Cardiac muscle cell (in vitro differentiated cells and primary cell): ENCODE measurements around the gene PRKCH. TPM values are rescaled to one million over a fixed set of nuclear protein-coding genes. Genes with fewer than 3 reads are reported as not detected.
A peak's percentile ranks its signal among the peaks of the same experiment; 100 is the strongest.

ENCODE experiments used
- DNase-seq, 2 donors: peaks; one replicate each; pipeline versions ENCODE4 v3.0.0 to v3.0.0-alpha.2; 2010 to 2017; ENCODE audit warnings: low read depth in 1 of 2, low spot score in 1 of 2
- H3K27ac ChIP-seq: fragments of 200-600 bp; sonication (generic); 2 replicates; pipeline ENCODE4 v1.5.1; 2016
- H3K27me3 ChIP-seq: fragments of 200-600 bp; sonication (generic); 2 replicates; pipeline ENCODE4 v1.6.0; 2016; ENCODE audit warnings: control low read depth
- H3K36me3 ChIP-seq: fragments of 200-600 bp; sonication (generic); 2 replicates; pipeline ENCODE4 v1.5.1; 2016; ENCODE audit warnings: control low read depth
- H3K4me1 ChIP-seq: fragments of 200-600 bp; sonication (generic); 2 replicates; pipeline ENCODE4 v1.8.1; 2017; ENCODE audit warnings: low read depth, mild to moderate bottlenecking, mixed run types
- H3K4me3 ChIP-seq: fragments of 200-600 bp; sonication (generic); 2 replicates; pipeline ENCODE4 v1.5.1; 2016; ENCODE audit warnings: mild to moderate bottlenecking
- H3K9me3 ChIP-seq: fragments of 200-600 bp; sonication (generic); 2 replicates; pipeline ENCODE4 v1.5.1; 2017; ENCODE audit warnings: low read depth, mild to moderate bottlenecking, control low read depth
- polyA plus RNA-seq: library from polyadenylated mRNA; unstranded; fragments of >200 nt; fragmentation: Nextera tagmentation; extraction: Ambion mirVana; gene quantifications from 2 replicates; pipeline ENCODE4 v1.2.1, GENCODE V29; 2016
- total RNA-seq: library from RNA; depleted of rRNA; stranded (reverse); fragments of >200 nt; gene quantifications from 2 replicates; pipeline ENCODE4 v1.2.3, GENCODE V29; 2016
- TF ChIP-seq, protein P1 (sequence below): IDR thresholded peaks from 2 replicates; pipeline ENCODE4 v1.5.1; 2012; ENCODE audit warnings: low read depth, mild to moderate bottlenecking, low read length

Gene PRKCH
- total and polyA plus RNA-seq, 2 experiments from 2014 or later = 51.0 to 128 TPM

DNA sequence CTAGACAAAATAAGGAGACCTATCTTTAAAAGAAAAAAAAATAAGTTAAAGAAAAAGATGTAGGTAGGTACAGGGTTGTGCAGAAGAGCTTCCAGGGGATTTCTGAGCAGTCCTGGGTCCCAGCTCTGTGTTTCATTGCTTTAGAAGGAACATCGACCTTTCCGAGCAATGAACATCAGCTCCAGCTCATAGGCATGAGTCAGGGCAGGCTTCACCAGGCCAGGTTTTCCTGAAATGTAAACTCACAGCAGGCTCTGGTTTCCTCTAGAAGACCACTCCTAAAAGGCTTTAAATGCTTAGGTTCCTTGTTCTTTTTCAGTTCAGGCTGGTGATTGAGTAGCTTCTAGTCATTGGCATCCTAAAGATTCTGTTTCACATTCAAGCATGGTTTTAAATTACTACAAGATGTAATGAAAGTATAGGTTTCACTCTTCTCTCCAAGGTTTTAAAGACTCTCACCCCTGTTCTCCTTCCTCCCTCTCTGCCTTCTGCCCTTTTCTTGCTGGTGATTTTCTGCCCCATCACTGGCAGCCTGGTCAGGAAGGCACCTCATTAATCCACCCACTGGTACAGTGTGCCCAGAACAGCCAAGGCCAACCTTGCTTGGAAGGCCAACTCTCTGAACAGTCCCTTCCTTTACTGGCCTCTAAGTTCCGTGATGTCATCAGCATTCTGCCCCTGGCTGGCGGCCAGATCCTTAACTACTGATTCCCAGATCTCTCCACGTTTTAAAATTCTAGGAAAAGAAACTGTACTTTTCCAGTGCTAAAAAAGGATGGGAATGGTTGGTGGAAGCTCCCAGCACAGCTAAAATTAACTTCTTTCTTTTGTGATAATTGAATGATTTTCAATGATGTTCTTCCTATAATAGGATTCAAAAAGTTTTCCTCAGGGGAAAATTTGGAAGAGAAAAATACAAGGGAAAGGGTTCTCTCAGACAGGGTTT lies 264.5 kb downstream of the PRKCH start:
- Histone ChIP-seq H3K4me3 (no peak overlapping the region), H3K4me1 (peaks cover 27% of the 10 kb centered on the region), H3K27ac (no peak overlapping the region), H3K27me3 (no peaks in the 10 kb centered on the region), H3K9me3 (no peaks in the 10 kb centered on the region), H3K36me3 (no peaks in the 10 kb centered on the region)
- peak in 1 of 2 donors; percentile 77 for DNase-seq
- TF ChIP-seq, protein P1, sequence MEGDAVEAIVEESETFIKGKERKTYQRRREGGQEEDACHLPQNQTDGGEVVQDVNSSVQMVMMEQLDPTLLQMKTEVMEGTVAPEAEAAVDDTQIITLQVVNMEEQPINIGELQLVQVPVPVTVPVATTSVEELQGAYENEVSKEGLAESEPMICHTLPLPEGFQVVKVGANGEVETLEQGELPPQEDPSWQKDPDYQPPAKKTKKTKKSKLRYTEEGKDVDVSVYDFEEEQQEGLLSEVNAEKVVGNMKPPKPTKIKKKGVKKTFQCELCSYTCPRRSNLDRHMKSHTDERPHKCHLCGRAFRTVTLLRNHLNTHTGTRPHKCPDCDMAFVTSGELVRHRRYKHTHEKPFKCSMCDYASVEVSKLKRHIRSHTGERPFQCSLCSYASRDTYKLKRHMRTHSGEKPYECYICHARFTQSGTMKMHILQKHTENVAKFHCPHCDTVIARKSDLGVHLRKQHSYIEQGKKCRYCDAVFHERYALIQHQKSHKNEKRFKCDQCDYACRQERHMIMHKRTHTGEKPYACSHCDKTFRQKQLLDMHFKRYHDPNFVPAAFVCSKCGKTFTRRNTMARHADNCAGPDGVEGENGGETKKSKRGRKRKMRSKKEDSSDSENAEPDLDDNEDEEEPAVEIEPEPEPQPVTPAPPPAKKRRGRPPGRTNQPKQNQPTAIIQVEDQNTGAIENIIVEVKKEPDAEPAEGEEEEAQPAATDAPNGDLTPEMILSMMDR = no peak

DNA sequence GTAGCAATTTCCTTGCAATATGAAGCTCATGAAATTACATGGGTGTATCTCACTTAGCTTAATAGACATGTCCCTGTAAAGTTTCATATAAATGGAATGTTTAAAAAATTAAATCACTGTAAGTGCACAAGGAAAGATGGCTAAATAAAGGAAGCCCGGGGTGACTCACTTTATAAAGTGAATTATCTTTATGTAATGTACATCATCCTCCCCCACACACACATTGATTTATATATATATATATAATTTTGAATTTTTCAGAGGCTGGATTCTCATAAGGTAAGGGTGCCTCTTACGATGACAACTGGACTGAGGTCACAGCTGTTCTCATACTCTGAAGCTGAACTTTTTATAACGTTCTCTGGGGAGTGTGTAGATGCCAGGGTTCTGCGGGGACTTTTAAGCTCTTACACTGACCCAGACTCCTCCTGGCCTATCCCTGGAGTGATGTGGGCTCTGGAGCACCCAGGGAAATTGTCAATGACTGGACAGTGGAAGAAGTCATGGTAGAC lies 265.2 kb downstream of the PRKCH start:
- Histone ChIP-seq H3K4me1 (peaks cover 27% of the 10 kb centered on the region), H3K9me3 (no peaks in the 10 kb centered on the region), H3K27ac (no peak overlapping the region), H3K4me3 (no peak overlapping the region), H3K27me3 (no peaks in the 10 kb centered on the region), H3K36me3 (no peaks in the 10 kb centered on the region)
- TF ChIP-seq, protein P1 = no peak
- DNase-seq = peak in 1 of 2 donors; percentile 49

DNA sequence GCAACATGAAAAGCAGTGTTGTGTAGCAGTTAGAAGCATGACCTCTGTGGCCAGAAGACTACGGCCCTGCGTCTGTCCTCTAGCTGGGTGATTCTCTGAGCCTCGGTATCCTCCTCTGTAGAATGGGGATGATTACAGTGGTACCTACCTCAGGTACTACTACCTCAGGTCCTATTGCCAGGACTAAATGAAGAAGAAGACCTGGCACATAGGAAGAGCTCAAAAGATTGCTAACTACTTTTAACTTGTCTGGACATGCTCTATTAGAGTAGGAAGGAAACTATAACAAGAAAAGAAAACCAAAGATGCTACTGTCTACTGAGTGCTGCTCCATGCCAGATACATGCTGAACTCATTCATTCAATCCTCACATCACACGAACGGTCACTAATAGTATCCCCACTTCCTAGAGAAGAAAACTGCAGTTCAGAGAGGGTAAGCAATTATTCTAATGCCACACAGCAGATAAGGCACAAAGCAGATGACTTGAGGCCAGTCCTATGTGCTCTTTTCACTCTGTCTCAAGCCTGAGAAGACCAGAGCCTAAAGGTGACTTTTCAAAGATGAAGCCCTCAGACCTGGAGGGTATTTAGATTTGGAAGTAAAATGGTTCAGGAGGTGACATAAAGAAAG lies 265.8 kb downstream of the PRKCH start:
- no peak for DNase-seq
- no peak overlapping the region for H3K27ac ChIP-seq
- TF ChIP-seq, protein P1 = no peak

DNA sequence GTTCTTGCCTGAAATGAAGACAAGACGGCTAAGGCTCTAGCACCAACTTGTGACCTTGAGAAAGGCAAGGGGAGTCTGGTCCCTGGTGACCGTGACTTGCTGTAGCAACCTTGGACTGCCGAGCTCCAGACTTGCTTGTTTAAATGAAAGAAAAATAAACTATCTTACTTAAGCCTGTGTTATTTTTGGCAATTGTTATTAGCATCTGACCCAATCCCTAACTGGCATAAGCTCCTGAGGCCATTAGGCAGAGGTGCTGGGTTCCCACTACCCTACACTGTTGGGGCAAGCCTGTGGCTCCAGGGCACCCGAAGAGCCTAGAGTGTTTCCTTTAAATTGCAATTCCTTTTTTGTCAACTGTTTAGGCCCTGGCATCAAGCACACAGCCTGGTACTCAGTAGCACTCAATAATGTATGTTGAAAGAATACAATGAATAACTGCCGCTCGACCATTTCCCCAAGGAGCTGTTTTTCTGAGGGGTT lies 267.1 kb downstream of the PRKCH start:
- peaks cover 27% of the 10 kb centered on the region for H3K4me1 ChIP-seq
- TF ChIP-seq, protein P1 = no peak
- H3K9me3 ChIP-seq = no peaks in the 10 kb centered on the region

More for the DNA sequence above, 265.8 kb downstream of the PRKCH start:
- Histone ChIP-seq H3K27me3 (no peaks in the 10 kb centered on the region), H3K4me3 (no peak overlapping the region), H3K4me1 (peaks cover 27% of the 10 kb centered on the region), H3K9me3 (no peaks in the 10 kb centered on the region), H3K36me3 (no peaks in the 10 kb centered on the region)

DNA sequence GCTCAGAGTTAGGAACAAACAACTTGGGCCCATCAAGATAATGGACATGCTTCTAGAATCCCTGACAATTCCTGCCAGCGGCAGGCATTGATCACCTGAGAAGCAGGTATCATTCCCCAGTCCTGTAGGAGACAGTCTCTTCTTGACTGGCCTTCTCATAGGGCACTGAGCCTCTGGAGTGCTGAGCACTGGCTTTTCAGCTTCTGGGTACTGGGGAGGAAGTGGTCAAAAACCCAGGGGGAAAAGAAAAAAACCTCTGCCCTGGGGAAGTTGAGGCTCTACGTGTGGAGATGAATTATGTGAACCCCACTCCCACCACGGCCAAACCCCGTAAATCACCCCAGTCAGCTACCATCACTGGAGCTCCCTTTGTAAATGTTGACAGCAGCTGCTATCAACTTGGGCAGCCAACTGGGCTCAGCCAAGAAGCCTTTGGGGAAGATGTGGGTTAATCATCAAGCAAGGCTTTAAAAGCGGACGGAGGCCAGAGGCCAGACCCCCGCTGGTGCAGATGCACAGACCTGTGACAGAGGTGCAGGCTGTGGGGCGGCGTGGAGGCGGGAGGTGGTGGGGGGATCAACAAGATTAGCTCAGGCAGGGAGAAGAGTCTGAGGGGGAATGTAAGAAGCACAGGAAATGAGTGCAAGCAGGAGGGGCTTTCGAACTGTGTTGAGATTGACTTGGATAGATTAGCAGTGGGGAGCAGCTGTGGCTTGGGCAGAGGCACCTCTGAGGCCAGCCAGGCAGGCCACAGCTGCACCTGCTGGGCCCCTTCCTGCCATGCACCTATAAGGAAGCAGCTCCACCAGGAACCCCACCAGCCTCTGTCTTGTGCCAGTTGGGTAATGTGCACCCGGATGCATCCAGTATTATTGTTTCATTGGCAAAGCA lies 268.6 kb downstream of the PRKCH start:
- no peak for DNase-seq
- Histone ChIP-seq H3K27ac (no peak overlapping the region), H3K27me3 (no peaks in the 10 kb centered on the region)

More for the DNA sequence above, 267.1 kb downstream of the PRKCH start:
- peak in 1 of 2 donors; percentile 45 for DNase-seq
- H3K4me3 ChIP-seq = no peak overlapping the region
- H3K27me3 ChIP-seq = no peaks in the 10 kb centered on the region
- H3K36me3 ChIP-seq = no peaks in the 10 kb centered on the region
- H3K27ac ChIP-seq = no peak overlapping the region

More for the DNA sequence above, 268.6 kb downstream of the PRKCH start:
- TF ChIP-seq, protein P1 = no peak
- H3K4me1 ChIP-seq = peaks cover 22% of the 10 kb centered on the region
- H3K4me3 ChIP-seq = no peak overlapping the region
- no peaks in the 10 kb centered on the region for H3K36me3 ChIP-seq
- H3K9me3 ChIP-seq = no peaks in the 10 kb centered on the region
